Hematopoietic multipotent progenitor cell treated with erythropoietin and hydrocortisone succinate and interleukin-3 and kit ligand, for 15 days (in vitro differentiated cells): Measurements from ENCODE around the gene KIRREL1.
A peak's percentile ranks its signal among the peaks of the same experiment; 100 is the strongest.

Experiments
- DNase-seq: peaks from one replicate; pipeline ENCODE4 v3.0.0-alpha.2; 2015; ENCODE audit warnings: low spot score

KIRREL1 gene

GRCh38 chr1:158076441-158076840 is 83.0 kb downstream of the KIRREL1 start:
- DNase-seq: no peak

- no peak for DNase-seq
Measured at GRCh38 chr1:158077411-158078256, 84.2 kb downstream of the KIRREL1 start.

GRCh38 chr1:158078569-158079080 is 85.2 kb downstream of the KIRREL1 start:
- DNase-seq: no peak

GRCh38 chr1:158080066-158080465 is 86.6 kb downstream of the KIRREL1 start:
- DNase-seq: no peak

- DNase-seq: no peak
Measured at GRCh38 chr1:158084336-158084735, 90.9 kb downstream of the KIRREL1 start.

GRCh38 chr1:158084747-158085146 is 91.3 kb downstream of the KIRREL1 start:
- DNase-seq: no peak

- DNase-seq: peak; percentile 47
Measured at GRCh38 chr1:158087320-158087927, 94.0 kb downstream of the KIRREL1 start.

GRCh38 chr1:158089476-158089875 is 96.0 kb downstream of the KIRREL1 start:
- DNase-seq: no peak

GRCh38 chr1:158089925-158090637 is 96.6 kb downstream of the KIRREL1 start:
- DNase-seq: no peak

- no peak for DNase-seq
Measured at GRCh38 chr1:158093376-158093775, 99.9 kb downstream of the KIRREL1 start.

GRCh38 chr1:158094571-158094970 is 101.1 kb downstream of the KIRREL1 start:
- no peak for DNase-seq

- DNase-seq: peak; percentile 43
Measured at GRCh38 chr1:158095737-158096335, 102.4 kb downstream of the KIRREL1 start.

- no peak for DNase-seq
Measured at GRCh38 chr1:158098256-158098655, 104.8 kb downstream of the KIRREL1 start.

- DNase-seq: no peak
Measured at GRCh38 chr1:158099185-158099584, 105.7 kb downstream of the KIRREL1 start.

- no peak for DNase-seq
Measured at GRCh38 chr1:158100498-158100897, 107.1 kb downstream of the KIRREL1 start.

- DNase-seq: no peak
Measured at GRCh38 chr1:158101455-158101854, 108.0 kb downstream of the KIRREL1 start.

GRCh38 chr1:158101927-158102326 is 108.5 kb downstream of the KIRREL1 start:
- DNase-seq: no peak

GRCh38 chr1:158102881-158103674 is 109.6 kb downstream of the KIRREL1 start:
- DNase-seq: no peak

- DNase-seq: no peak
Measured at GRCh38 chr1:158103861-158104522, 110.5 kb downstream of the KIRREL1 start.

- no peak for DNase-seq
Measured at GRCh38 chr1:158104891-158105290, 111.4 kb downstream of the KIRREL1 start.
